Smooth muscle cell (in vitro differentiated cells): Measurements from ENCODE around the gene SCNN1A. TPM values are rescaled to one million over a fixed set of nuclear protein-coding genes. Genes with fewer than 3 reads are reported as not detected.

Experiments used
- DNase-seq: peaks from one replicate; lab custom pipeline; 2025; ENCODE audit not compliant: unreplicated experiment; lab: John Stamatoyannopoulos, UW
- H2AFZ ChIP-seq: fragments of 200-600 bp; sonication (generic); 2 replicates; pipeline ENCODE4 v1.6.0; 2016; ENCODE audit warnings: antibody characterized with exemption, low read depth, mild to moderate bottlenecking
- H3F3A ChIP-seq: fragments of 200-600 bp; sonication (generic); 2 replicates; pipeline ENCODE4 v1.6.0; 2017; ENCODE audit warnings: antibody characterized with exemption, low read depth
- H3K27ac ChIP-seq: fragments of 200-600 bp; sonication (generic); 2 replicates; pipeline ENCODE4 v1.5.1; 2016; ENCODE audit warnings: low read depth, mild to moderate bottlenecking
- H3K27me3 ChIP-seq: fragments of 200-600 bp; sonication (generic); 2 replicates; pipeline ENCODE4 v1.6.1; 2016; ENCODE audit warnings: low read depth, mild to moderate bottlenecking
- H3K36me3 ChIP-seq: fragments of 200-600 bp; sonication (generic); 2 replicates; pipeline ENCODE4 v1.5.1; 2016; ENCODE audit warnings: low read depth
- H3K4me1 ChIP-seq: fragments of 200-600 bp; sonication (generic); 2 replicates; pipeline ENCODE4 v1.5.1; 2016; ENCODE audit warnings: low read depth
- H3K4me2 ChIP-seq: fragments of 200-600 bp; sonication (generic); 2 replicates; pipeline ENCODE4 v1.6.0; 2016; ENCODE audit warnings: mild to moderate bottlenecking
- H3K4me3 ChIP-seq: fragments of 200-600 bp; sonication (generic); 2 replicates; pipeline ENCODE4 v1.5.1; 2016; ENCODE audit warnings: mild to moderate bottlenecking
- H3K79me2 ChIP-seq: fragments of 200-600 bp; sonication (generic); 2 replicates; pipeline ENCODE4 v1.6.0; 2016; ENCODE audit warnings: low read depth, mild to moderate bottlenecking
- H3K9ac ChIP-seq: fragments of 200-600 bp; sonication (generic); 2 replicates; pipeline ENCODE4 v1.6.0; 2016; ENCODE audit warnings: low read depth
- H3K9me3 ChIP-seq: fragments of 200-600 bp; sonication (generic); replicated peaks from 2 replicates; pipeline ENCODE4 v1.5.1; 2016; ENCODE audit warnings: low read depth
- H4K20me1 ChIP-seq: fragments of 200-600 bp; sonication (generic); 2 replicates; pipeline ENCODE4 v1.6.0; 2016; ENCODE audit warnings: low read depth
- WGBS: methylation state at CpG from one replicate; pipeline ENCODE4 v1.1.7; 2016; ENCODE audit warnings: low lambda C conversion rate; 5-methylcytosine and 5-hydroxymethylcytosine counted together
- polyA plus RNA-seq: library from polyadenylated mRNA; unstranded; fragments of >200 nt; fragmentation: Nextera tagmentation; extraction: Ambion mirVana; gene quantifications from 2 replicates; pipeline ENCODE4 v1.2.1, GENCODE V29; 2016
- total RNA-seq: library from RNA; depleted of rRNA; stranded (reverse); fragments of >200 nt; gene quantifications from 2 replicates; pipeline ENCODE4 v1.2.3, GENCODE V29; 2014
- TF ChIP-seq, protein P1 (sequence below): fragments of 200-600 bp; sonication (generic); IDR thresholded peaks from 2 replicates; pipeline ENCODE4 v1.5.1; 2017; ENCODE audit warnings: borderline replicate concordance, mild to moderate bottlenecking, antibody characterized with exemption; ENCODE audit not compliant: insufficient read depth, poor library complexity, severe bottlenecking

The SCNN1A gene
- total and polyA plus RNA-seq, 2 experiments from 2014 or later = 0.57 to 1.3 TPM

DNA sequence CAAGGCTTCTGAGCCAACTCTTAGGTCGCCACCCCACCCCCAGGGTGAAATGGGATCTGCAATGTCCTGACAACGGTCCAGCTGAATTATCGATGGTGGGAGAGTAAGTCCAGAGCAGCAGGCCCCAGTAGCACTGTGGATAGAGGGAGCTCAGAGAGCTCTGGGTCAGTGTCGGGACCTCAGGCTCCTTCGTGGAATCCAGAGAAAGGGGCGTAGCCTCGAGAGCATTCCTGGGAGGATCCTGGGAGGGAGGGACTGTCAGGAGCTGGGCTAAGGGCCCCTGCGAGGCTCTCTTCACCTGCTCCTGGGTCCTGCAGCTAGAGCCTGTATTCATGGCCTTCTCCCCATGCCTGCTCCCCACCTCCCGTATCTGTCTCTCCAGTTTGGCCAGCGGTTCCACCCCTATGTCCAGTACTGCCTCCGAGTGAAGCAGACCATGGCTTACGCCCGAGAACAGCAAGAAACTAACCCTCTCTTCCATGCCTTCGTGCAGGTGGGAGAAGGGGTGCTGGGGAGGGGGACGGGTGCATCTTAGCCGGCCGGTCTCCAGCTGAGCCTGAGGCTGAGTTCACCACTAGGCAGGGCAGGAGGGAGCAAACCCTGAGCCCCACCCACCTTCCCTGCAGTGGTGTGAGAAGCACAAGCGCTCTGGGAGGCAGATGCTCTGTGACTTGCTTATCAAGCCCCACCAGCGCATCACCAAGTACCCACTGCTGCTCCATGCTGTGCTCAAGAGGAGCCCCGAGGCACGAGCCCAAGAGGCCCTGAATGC lies 58.3 kb downstream of the SCNN1A start:
- Histone ChIP-seq H3K9ac (no peak overlapping the region), H2AFZ (no peak overlapping the region), H3K9me3 (no peaks in the 10 kb centered on the region), H3K36me3 (no peaks in the 10 kb centered on the region), H3K27me3 (no peaks in the 10 kb centered on the region), H3K27ac (no peak overlapping the region), H4K20me1 (no peaks in the 10 kb centered on the region), H3F3A (peaks cover 3% of the 10 kb centered on the region), H3K4me3 (no peak overlapping the region), H3K4me1 (peaks cover 7% of the 10 kb centered on the region), H3K4me2 (no peak overlapping the region), H3K79me2 (no peaks in the 10 kb centered on the region)
- no peak for DNase-seq
- WGBS = 81% methylated on average over 21 of the region's 21 CpGs
- TF ChIP-seq, protein P1, sequence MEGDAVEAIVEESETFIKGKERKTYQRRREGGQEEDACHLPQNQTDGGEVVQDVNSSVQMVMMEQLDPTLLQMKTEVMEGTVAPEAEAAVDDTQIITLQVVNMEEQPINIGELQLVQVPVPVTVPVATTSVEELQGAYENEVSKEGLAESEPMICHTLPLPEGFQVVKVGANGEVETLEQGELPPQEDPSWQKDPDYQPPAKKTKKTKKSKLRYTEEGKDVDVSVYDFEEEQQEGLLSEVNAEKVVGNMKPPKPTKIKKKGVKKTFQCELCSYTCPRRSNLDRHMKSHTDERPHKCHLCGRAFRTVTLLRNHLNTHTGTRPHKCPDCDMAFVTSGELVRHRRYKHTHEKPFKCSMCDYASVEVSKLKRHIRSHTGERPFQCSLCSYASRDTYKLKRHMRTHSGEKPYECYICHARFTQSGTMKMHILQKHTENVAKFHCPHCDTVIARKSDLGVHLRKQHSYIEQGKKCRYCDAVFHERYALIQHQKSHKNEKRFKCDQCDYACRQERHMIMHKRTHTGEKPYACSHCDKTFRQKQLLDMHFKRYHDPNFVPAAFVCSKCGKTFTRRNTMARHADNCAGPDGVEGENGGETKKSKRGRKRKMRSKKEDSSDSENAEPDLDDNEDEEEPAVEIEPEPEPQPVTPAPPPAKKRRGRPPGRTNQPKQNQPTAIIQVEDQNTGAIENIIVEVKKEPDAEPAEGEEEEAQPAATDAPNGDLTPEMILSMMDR = no peak

DNA sequence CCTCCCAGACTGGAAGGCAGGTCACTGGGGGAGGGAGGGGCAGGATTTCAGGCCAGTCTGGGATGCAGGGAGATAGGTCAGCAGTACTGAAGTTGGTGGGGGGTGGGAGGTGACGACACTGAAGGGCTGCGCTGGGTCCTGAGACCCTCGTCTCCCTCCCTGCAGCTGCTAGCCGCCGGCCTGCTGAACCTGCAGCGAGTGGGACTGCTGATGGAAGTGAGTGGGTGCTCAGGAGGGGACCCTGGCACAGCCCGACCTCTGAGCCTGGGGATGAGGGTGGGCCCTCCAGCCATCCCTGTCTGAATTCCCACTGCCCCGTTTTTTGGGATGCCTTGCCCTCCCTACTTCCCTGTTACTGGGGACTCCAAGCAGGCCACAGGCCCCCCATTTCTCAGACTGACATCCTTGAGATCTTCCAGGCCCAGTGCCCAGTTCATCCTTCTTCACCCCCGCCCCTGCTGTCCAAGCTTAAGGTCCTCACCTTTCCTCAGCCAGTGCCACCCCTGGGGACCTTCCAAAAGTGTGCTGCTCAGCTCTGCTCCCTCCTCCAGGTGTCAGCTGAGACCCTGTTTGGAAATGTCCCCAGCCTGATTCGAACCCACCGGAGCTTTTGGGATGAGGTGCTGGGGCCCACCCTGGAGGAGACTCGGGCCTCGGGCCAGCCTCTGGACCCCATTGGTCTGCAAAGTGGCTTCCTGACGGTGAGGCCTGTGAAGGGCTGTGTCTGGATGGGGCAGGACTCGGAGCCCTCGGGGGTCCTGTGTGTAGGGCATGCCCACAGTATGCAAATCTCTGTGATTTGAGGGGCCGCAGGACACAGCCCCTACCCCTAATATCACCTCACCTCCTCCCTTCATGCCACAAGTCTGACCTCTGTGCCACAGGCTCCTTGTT lies 59.4 kb downstream of the SCNN1A start:
- no peak overlapping the region for H3K9ac ChIP-seq

DNA sequence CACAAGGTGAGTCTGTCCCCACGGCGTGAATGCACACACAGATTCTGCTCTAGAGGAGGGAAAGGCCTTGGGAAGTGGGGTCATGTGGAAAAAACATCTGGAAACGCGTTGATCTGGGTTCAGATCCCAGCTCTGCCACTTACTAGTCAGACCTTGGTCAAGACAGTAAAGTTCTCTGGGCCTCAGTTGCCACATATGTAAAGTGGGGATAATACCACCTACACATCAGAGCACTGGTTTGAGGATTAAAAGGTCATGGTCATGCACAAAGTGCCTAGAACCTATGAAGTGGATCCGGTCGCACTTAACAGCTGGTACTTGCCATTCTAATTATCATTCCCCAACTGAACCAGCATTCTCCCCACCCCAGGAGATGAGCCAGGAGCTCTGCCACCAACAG lies 60.2 kb downstream of the SCNN1A start:
- Histone ChIP-seq H2AFZ (no peak overlapping the region), H3K9me3 (no peaks in the 10 kb centered on the region), H3K4me2 (no peak overlapping the region), H3K4me3 (no peak overlapping the region), H3F3A (no peaks in the 10 kb centered on the region), H3K4me1 (peaks cover 4% of the 10 kb centered on the region), H3K36me3 (no peaks in the 10 kb centered on the region), H3K27ac (no peak overlapping the region), H3K79me2 (no peaks in the 10 kb centered on the region), H3K27me3 (peaks cover 10% of the 10 kb centered on the region), H4K20me1 (no peaks in the 10 kb centered on the region), H3K9ac (no peak overlapping the region)
- WGBS = 94% methylated on average over 6 of the region's 6 CpGs
- TF ChIP-seq, protein P1 = no peak
- DNase-seq = no peak

More for the DNA sequence above, 59.4 kb downstream of the SCNN1A start:
- Histone ChIP-seq H3K4me2 (no peak overlapping the region), H3K27me3 (peaks cover 4% of the 10 kb centered on the region), H4K20me1 (no peaks in the 10 kb centered on the region), H3K4me3 (no peak overlapping the region), H3K4me1 (peaks cover 4% of the 10 kb centered on the region), H3K27ac (no peak overlapping the region), H3K79me2 (no peaks in the 10 kb centered on the region), H3F3A (no peaks in the 10 kb centered on the region), H3K36me3 (no peaks in the 10 kb centered on the region), H2AFZ (no peak overlapping the region), H3K9me3 (no peaks in the 10 kb centered on the region)
- DNase-seq = no peak
- 97% methylated on average over 16 of the region's 17 CpGs for WGBS
- TF ChIP-seq, protein P1 = no peak
